Fibroblast of lung (primary cell): ENCODE results near the gene ARHGAP28. TPM values are rescaled to one million over a fixed set of nuclear protein-coding genes. Genes with fewer than 3 reads are reported as not detected.

Source experiments
- DNase-seq, 2 donors: peaks; one replicate each; pipeline versions ENCODE4 v3.0.0 to v3.0.0-alpha.2; 2010; ENCODE audit warnings: low read depth in 2 of 2
- H2AFZ ChIP-seq: 2 replicates; pipeline ENCODE4 v1.5.1; 2012; ENCODE audit warnings: low read length, control low read depth, inconsistent platforms
- H3K27ac ChIP-seq: 2 replicates; pipeline ENCODE4 v1.5.1; 2011; ENCODE audit warnings: low read length, control low read depth; ENCODE audit not compliant: insufficient read depth
- H3K27me3 ChIP-seq: 2 replicates; pipeline ENCODE4 v1.5.1; 2011; ENCODE audit warnings: mild to moderate bottlenecking, low read length; ENCODE audit not compliant: control insufficient read depth, insufficient read depth
- H3K36me3 ChIP-seq: 2 replicates; pipeline ENCODE4 v1.5.1; 2011; ENCODE audit warnings: low read length; ENCODE audit not compliant: control insufficient read depth, insufficient read depth
- H3K4me1 ChIP-seq: 2 replicates; pipeline ENCODE4 v1.5.1; 2011; ENCODE audit warnings: low read length; ENCODE audit not compliant: control insufficient read depth, insufficient read depth; ENCODE audit errors: extremely low read depth
- H3K4me2 ChIP-seq: 2 replicates; pipeline ENCODE4 v1.5.1; 2011; ENCODE audit warnings: low read length, control low read depth; ENCODE audit not compliant: insufficient read depth; ENCODE audit errors: extremely low read depth
- H3K4me3 ChIP-seq, 4 experiments: fragments of 200-600 bp in 1 of 4; sonication (generic) in 1 of 4; replicated peaks in 1 of 4; 2 replicates each; pipeline ENCODE4 v1.5.1; 2011 to 2016; ENCODE audit warnings: low read length in 4 of 4, low read depth in 3 of 4, mild to moderate bottlenecking in 3 of 4, control low read depth in 2 of 4, inconsistent platforms in 1 of 4, mixed read lengths in 1 of 4; ENCODE audit not compliant: insufficient read depth in 1 of 4; ENCODE audit errors: control extremely low read depth in 1 of 4
- H3K79me2 ChIP-seq: 2 replicates; pipeline ENCODE4 v1.5.1; 2012; ENCODE audit warnings: mild to moderate bottlenecking, low read length, inconsistent platforms; ENCODE audit not compliant: control insufficient read depth, insufficient read depth
- H3K9ac ChIP-seq: 2 replicates; pipeline ENCODE4 v1.5.1; 2011; ENCODE audit warnings: mild to moderate bottlenecking, low read length, control low read depth; ENCODE audit not compliant: insufficient read depth
- H3K9me3 ChIP-seq: 2 replicates; pipeline ENCODE4 v1.5.1; 2012; ENCODE audit warnings: low read depth, low read length; ENCODE audit not compliant: control insufficient read depth, insufficient read depth
- H4K20me1 ChIP-seq: 2 replicates; pipeline ENCODE4 v1.5.1; 2011; ENCODE audit warnings: low read length; ENCODE audit not compliant: control insufficient read depth, insufficient read depth; ENCODE audit errors: extremely low read depth
- EZH2 ChIP-seq: IDR thresholded peaks from 2 replicates; pipeline ENCODE4 v1.5.1; 2012; ENCODE audit warnings: low read length, control low read depth, mild to moderate bottlenecking; ENCODE audit errors: missing control alignments
- polyA plus RNA-seq, 2 donors: library from polyadenylated mRNA; depleted of rRNA in 1 of 2; stranded (reverse) in 1 of 2; unstranded in 1 of 2; fragments of >200 nt; gene quantifications; 2 replicates each; pipeline ENCODE4 v1.2.1, GENCODE V29; 2011 to 2012; ENCODE audit warnings: missing spikeins in 1 of 2
- total RNA-seq: library from RNA; depleted of rRNA; stranded (reverse); fragments of >200 nt; gene quantifications from 2 replicates; pipeline ENCODE4 v1.2.1, GENCODE V29; 2014
- TF ChIP-seq, protein P1 (sequence below), 2 donors: IDR thresholded peaks in 1 of 2; conservative IDR thresholded peaks in 1 of 2; 1 replicate in 1 of 2; 2 replicates in 1 of 2; pipeline ENCODE4 v1.5.1; 2011 to 2012; ENCODE audit warnings: low read length in 2 of 2, control low read depth in 1 of 2, inconsistent platforms in 1 of 2, low read depth in 1 of 2, mild to moderate bottlenecking in 1 of 2

The ARHGAP28 gene
- total and polyA plus RNA-seq, 2 donors (not counting 1 experiment from before 2014, with no cell fraction given), result 3.3 to 35.0 TPM

DNA sequence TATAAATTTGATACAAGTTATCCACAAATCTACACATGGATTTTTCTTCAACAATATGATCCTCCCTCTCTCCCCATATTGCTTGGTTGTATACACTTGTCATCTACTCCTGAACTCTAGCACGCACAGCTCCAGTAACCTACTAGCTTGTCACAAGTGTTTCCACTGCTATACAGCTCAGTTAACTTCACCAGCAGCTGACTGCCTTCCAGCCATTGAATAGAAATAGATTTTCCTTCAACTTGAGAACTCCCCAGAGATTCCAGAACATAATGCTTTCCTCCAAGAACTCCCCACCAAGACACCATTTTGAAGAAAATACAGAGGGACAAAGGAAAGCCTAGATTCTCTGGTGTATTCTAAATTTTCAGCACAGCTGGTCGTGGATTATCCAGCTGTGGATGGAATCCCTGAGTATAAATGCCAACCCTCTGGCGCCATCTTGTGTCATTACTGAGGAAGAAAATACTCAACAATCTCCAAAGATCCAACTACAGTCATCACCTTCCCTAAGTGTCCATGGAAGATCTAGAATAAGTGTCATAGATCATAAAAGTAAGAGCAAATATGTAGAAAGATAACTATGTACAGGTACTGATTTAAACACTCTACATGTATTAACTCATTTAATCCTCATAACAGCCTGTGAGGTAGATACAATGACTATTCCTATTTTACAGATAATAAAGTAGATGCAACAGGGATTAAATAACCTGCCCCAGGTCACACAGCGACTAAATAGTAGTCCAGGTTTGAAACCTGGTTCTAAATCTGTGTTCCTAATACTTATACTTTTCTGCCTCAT lies 156.7 kb downstream of the ARHGAP28 start:
- no peak overlapping the region for H3K9ac ChIP-seq
- TF ChIP-seq EZH2, result no peak
- TF ChIP-seq, protein P1, sequence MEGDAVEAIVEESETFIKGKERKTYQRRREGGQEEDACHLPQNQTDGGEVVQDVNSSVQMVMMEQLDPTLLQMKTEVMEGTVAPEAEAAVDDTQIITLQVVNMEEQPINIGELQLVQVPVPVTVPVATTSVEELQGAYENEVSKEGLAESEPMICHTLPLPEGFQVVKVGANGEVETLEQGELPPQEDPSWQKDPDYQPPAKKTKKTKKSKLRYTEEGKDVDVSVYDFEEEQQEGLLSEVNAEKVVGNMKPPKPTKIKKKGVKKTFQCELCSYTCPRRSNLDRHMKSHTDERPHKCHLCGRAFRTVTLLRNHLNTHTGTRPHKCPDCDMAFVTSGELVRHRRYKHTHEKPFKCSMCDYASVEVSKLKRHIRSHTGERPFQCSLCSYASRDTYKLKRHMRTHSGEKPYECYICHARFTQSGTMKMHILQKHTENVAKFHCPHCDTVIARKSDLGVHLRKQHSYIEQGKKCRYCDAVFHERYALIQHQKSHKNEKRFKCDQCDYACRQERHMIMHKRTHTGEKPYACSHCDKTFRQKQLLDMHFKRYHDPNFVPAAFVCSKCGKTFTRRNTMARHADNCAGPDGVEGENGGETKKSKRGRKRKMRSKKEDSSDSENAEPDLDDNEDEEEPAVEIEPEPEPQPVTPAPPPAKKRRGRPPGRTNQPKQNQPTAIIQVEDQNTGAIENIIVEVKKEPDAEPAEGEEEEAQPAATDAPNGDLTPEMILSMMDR (conservative IDR thresholded peaks at IDR 0.05 in 1 of 2, IDR thresholded peaks at IDR 0.05 in 1 of 2; ENCODE audit: low read depth in 1 of 2, low read length in 2 of 2), result peak; percentile 63 to 77

DNA sequence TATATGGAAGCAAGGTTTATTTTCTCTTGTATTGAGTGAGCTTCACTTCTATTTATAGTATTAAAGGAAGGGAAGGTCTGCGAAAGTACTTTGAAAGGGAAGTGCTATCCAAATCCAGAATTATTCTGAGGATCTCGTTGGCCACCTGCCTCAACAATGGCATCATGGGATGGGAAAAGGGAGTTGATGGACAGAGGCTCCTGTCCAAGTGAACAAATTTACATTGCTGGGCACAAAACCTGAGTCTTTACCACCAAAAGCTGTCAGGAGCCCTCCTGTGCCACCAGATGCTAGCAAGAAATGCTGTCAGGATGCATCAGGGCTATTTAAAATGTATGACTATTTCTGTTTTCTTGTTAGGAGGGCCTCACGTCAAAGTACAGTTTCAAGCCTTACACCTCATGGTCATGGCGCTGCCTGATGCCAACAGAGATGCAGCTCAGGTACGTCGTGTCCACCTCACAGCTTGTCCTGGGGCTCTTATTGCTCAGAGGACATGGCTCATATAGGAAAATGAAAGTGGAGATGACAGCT lies 157.3 kb downstream of the ARHGAP28 start:
- no peak overlapping the region for H3K27ac ChIP-seq
- no peak overlapping the region for H3K4me3 ChIP-seq
- no peaks in the 10 kb centered on the region for H3K79me2 ChIP-seq
- no peaks in the 10 kb centered on the region for H4K20me1 ChIP-seq
- no peak overlapping the region for H3K9ac ChIP-seq
- no peaks in the 10 kb centered on the region for H3K4me1 ChIP-seq
- no peaks in the 10 kb centered on the region for H3K9me3 ChIP-seq
- H3K4me2 ChIP-seq, result no peak overlapping the region
- no peaks in the 10 kb centered on the region for H3K27me3 ChIP-seq
- DNase-seq, result no peak
- no peak for TF ChIP-seq EZH2
- TF ChIP-seq, protein P1 (conservative IDR thresholded peaks at IDR 0.05 in 1 of 2, IDR thresholded peaks at IDR 0.05 in 1 of 2; ENCODE audit: low read depth in 1 of 2, low read length in 2 of 2), result no peak
- no peaks in the 10 kb centered on the region for H3K36me3 ChIP-seq
- H2AFZ ChIP-seq, result no peak overlapping the region

More for the DNA sequence above, 156.7 kb downstream of the ARHGAP28 start:
- H2AFZ ChIP-seq, result no peak overlapping the region
- no peak overlapping the region for H3K27ac ChIP-seq
- H3K4me3 ChIP-seq, result no peak overlapping the region
- H3K9me3 ChIP-seq, result no peaks in the 10 kb centered on the region
- no peaks in the 10 kb centered on the region for H3K36me3 ChIP-seq
- DNase-seq, result peak; percentile 29 to 76
- H4K20me1 ChIP-seq, result no peaks in the 10 kb centered on the region
- no peaks in the 10 kb centered on the region for H3K27me3 ChIP-seq
- no peak overlapping the region for H3K4me2 ChIP-seq
- no peaks in the 10 kb centered on the region for H3K4me1 ChIP-seq
- no peaks in the 10 kb centered on the region for H3K79me2 ChIP-seq

DNA sequence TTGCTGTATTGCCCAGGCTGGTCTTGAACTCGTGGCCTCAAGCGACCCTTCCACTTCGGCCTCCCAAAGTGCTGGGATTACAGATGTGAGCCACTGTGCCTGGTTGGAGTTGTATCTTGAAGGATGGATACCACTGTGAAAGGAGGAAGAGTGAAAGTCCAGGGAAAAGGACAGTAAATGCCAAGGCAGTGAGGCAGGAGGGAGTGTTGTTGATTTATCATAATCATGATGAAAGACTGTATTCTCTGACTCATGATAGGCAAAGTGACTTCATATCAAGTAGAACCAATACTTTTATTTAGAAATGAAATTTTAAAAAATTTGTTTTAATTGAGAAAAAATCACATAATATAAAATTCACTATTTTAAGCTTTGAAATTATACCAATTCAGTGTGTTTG lies 162.3 kb downstream of the ARHGAP28 start:
- no peaks in the 10 kb centered on the region for H3K4me1 ChIP-seq
- H3K27me3 ChIP-seq, result no peaks in the 10 kb centered on the region
- no peaks in the 10 kb centered on the region for H3K9me3 ChIP-seq
- no peak overlapping the region for H3K27ac ChIP-seq
- TF ChIP-seq, protein P1 (conservative IDR thresholded peaks at IDR 0.05 in 1 of 2, IDR thresholded peaks at IDR 0.05 in 1 of 2; ENCODE audit: low read depth in 1 of 2, low read length in 2 of 2), result no peak
- TF ChIP-seq EZH2, result no peak
- H3K4me3 ChIP-seq, result no peak overlapping the region
- no peaks in the 10 kb centered on the region for H3K79me2 ChIP-seq
- no peak overlapping the region for H3K4me2 ChIP-seq
- H4K20me1 ChIP-seq, result no peaks in the 10 kb centered on the region
- no peaks in the 10 kb centered on the region for H3K36me3 ChIP-seq
- DNase-seq, result no peak
- H3K9ac ChIP-seq, result no peak overlapping the region
- no peak overlapping the region for H2AFZ ChIP-seq
